CD14-positive monocyte (primary cell): ENCODE measurements around the gene KRT86. TPM values are rescaled to one million over a fixed set of nuclear protein-coding genes. Genes with fewer than 3 reads are reported as not detected.

Source experiments
- DNase-seq, 3 donors: peaks; one replicate each; pipeline ENCODE4 v3.0.0-alpha.2; 2011 to 2022
- H2AFZ ChIP-seq: 2 replicates; pipeline ENCODE4 v1.6.0; 2012; ENCODE audit warnings: mild to moderate bottlenecking, low read depth, low read length, inconsistent platforms; ENCODE audit not compliant: insufficient read depth, poor library complexity, severe bottlenecking
- H3K27ac ChIP-seq, 2 donors: 1 replicate in 1 of 2; 2 replicates in 1 of 2; pipeline ENCODE4 v1.5.1; 2012 to 2013; ENCODE audit warnings: low read length in 2 of 2, control low read depth in 1 of 2, inconsistent platforms in 1 of 2, low read depth in 1 of 2, mild to moderate bottlenecking in 1 of 2
- H3K27me3 ChIP-seq, 2 donors: one replicate each; pipeline versions ENCODE4 v1.6.0 to v1.6.1; 2011 to 2013; ENCODE audit warnings: low read length in 2 of 2; ENCODE audit not compliant: control insufficient read depth in 2 of 2, insufficient read depth in 2 of 2
- H3K36me3 ChIP-seq, 2 donors: replicated peaks in 1 of 2; 1 replicate in 1 of 2; 2 replicates in 1 of 2; pipeline versions ENCODE4 v1.5.1 to v1.6.1; 2012 to 2013; ENCODE audit warnings: low read length in 2 of 2, control low read depth in 1 of 2, inconsistent platforms in 1 of 2, mild to moderate bottlenecking in 1 of 2; ENCODE audit not compliant: insufficient read depth in 2 of 2, control insufficient read depth in 1 of 2
- H3K4me1 ChIP-seq, 2 donors: 1 replicate in 1 of 2; 2 replicates in 1 of 2; pipeline versions ENCODE4 v1.5.1 to v1.6.1; 2012 to 2013; ENCODE audit warnings: low read length in 2 of 2, control low read depth in 1 of 2, inconsistent platforms in 1 of 2, mild to moderate bottlenecking in 1 of 2, moderate library complexity in 1 of 2; ENCODE audit not compliant: insufficient read depth in 2 of 2, control insufficient read depth in 1 of 2
- H3K4me2 ChIP-seq: replicated peaks from 2 replicates; pipeline ENCODE3; 2012; ENCODE audit warnings: low read length, moderate library complexity, mild to moderate bottlenecking; ENCODE audit not compliant: poor library complexity, severe bottlenecking; ENCODE audit errors: extremely low read depth
- H3K4me3 ChIP-seq, 3 experiments: fragments of 200-600 bp in 1 of 3; sonication (generic) in 1 of 3; replicated peaks in 1 of 3; 1 replicate in 2 of 3; 2 replicates in 1 of 3; pipeline ENCODE4 v1.5.1; 2011 to 2013; ENCODE audit warnings: low read length in 3 of 3, mild to moderate bottlenecking in 3 of 3, control low read depth in 2 of 3, low read depth in 2 of 3, inconsistent platforms in 1 of 3, moderate library complexity in 1 of 3
- H3K79me2 ChIP-seq: 2 replicates; pipeline ENCODE4 v1.6.0; 2012; ENCODE audit warnings: mild to moderate bottlenecking, control low read depth, inconsistent platforms, low read length, moderate library complexity; ENCODE audit not compliant: insufficient read depth
- H3K9ac ChIP-seq: 2 replicates; pipeline ENCODE4 v1.6.0; 2017; ENCODE audit warnings: low read length, mild to moderate bottlenecking; ENCODE audit not compliant: insufficient read depth, poor library complexity, severe bottlenecking
- H3K9me3 ChIP-seq, 2 donors: replicated peaks in 1 of 2; 1 replicate in 1 of 2; 2 replicates in 1 of 2; pipeline versions ENCODE4 v1.5.1 to v1.6.1; 2012 to 2013; ENCODE audit warnings: low read length in 2 of 2, control low read depth in 1 of 2; ENCODE audit not compliant: control insufficient read depth in 1 of 2, insufficient read depth in 1 of 2
- H4K20me1 ChIP-seq: 2 replicates; pipeline ENCODE4 v1.6.0; 2012; ENCODE audit warnings: mild to moderate bottlenecking, low read length, control low read depth, moderate library complexity; ENCODE audit not compliant: insufficient read depth
- H3K27ac Mint-ChIP-seq, 7 donors: one replicate each; pipeline ENCODE4 v1.8.0; 2020; ENCODE audit warnings: mild to moderate bottlenecking in 7 of 7, mixed read lengths in 7 of 7, moderate library complexity in 6 of 7, inconsistent platforms in 2 of 7
- H3K27me3 Mint-ChIP-seq, 3 donors: one replicate each; pipeline ENCODE4 v1.8.0; 2021 to 2022; ENCODE audit warnings: low read depth in 3 of 3, mild to moderate bottlenecking in 3 of 3, mixed read lengths in 3 of 3, moderate library complexity in 3 of 3, inconsistent platforms in 1 of 3
- H3K36me3 Mint-ChIP-seq, 2 donors: one replicate each; pipeline ENCODE4 v1.8.0; 2020; ENCODE audit warnings: mixed read lengths in 2 of 2, inconsistent platforms in 1 of 2, mild to moderate bottlenecking in 1 of 2
- H3K4me1 Mint-ChIP-seq: one replicate; pipeline ENCODE4 v1.8.0; 2020; ENCODE audit warnings: mild to moderate bottlenecking, mixed read lengths
- H3K4me3 Mint-ChIP-seq, 2 donors: one replicate each; pipeline ENCODE4 v1.8.0; 2020; ENCODE audit warnings: mild to moderate bottlenecking in 2 of 2, mixed read lengths in 2 of 2, moderate library complexity in 1 of 2
- H3K9me3 Mint-ChIP-seq, 7 donors: one replicate each; pipeline ENCODE4 v1.8.0; 2020 to 2022; ENCODE audit warnings: mixed read lengths in 7 of 7, mild to moderate bottlenecking in 6 of 7, moderate library complexity in 6 of 7, inconsistent platforms in 2 of 7
- CTCF ChIP-seq: fragments of 200-600 bp; IDR thresholded peaks from one replicate; pipeline ENCODE4 v1.8.0; 2022; ENCODE audit warnings: antibody characterized with exemption, mild to moderate bottlenecking
- WGBS: methylation state at CpG from one replicate; pipeline ENCODE4 v1.1.5; 2013; ENCODE audit warnings: missing lambda C conversion rate; ENCODE audit not compliant: insufficient coverage; 5-methylcytosine and 5-hydroxymethylcytosine counted together
- intact Hi-C, 2 donors: fragments of 100-400 bp; cut with micrococcal nuclease; formaldehyde crosslinking; loops; one replicate each; pipeline versions ENCODE4 v1.15.0 to v1.15.1; 2023
- polyA plus RNA-seq, 3 donors: library from polyadenylated mRNA; depleted of rRNA in 1 of 3; unstranded in 2 of 3; stranded (reverse) in 1 of 3; fragments of 300-500 nt in 2 of 3; fragments of >200 nt in 1 of 3; fragmentation: Illumina TruSeq in 2 of 3; gene quantifications; 1 replicate in 2 of 3; 2 replicates in 1 of 3; pipeline ENCODE4 v1.2.3, GENCODE V29; 2012 to 2021

The KRT86 gene
- polyA plus RNA-seq, 3 donors: not detected

GRCh38 chr12:52313926-52314325 is 39.5 kb downstream of the KRT86 start:
- H3K27me3 ChIP-seq: peaks cover 18 to 37% of the 10 kb centered on the region in 2 donors

GRCh38 chr12:52314511-52314910 is 40.1 kb downstream of the KRT86 start:
- intact Hi-C loops: no loop called here
- H3K27ac Mint-ChIP-seq: no peak overlapping the region

More at GRCh38 chr12:52313926-52314325, 39.5 kb downstream of the KRT86 start:
- no peak overlapping the region for H3K4me3 ChIP-seq
- Mint-ChIP-seq H3K27me3 (peaks cover 38 to 55% (median 45%) of the 10 kb centered on the region in 3 donors), H3K4me3 (no peak overlapping the region), H3K27ac (no peak overlapping the region), H3K36me3 (no peaks in the 10 kb centered on the region), H3K4me1 (peaks cover 1% of the 10 kb centered on the region), H3K9me3 (peaks cover 0 to 2% (median 0%) of the 10 kb centered on the region in 7 donors)
- no peak for TF ChIP-seq CTCF
- H3K79me2 ChIP-seq: no peaks in the 10 kb centered on the region
- H3K9ac ChIP-seq: no peak overlapping the region
- no peak overlapping the region for H2AFZ ChIP-seq
- 95% methylated on average over 5 of the region's 9 CpGs for WGBS
- H4K20me1 ChIP-seq: no peaks in the 10 kb centered on the region
- H3K4me1 ChIP-seq: no peaks in the 10 kb centered on the region
- no peak overlapping the region for H3K4me2 ChIP-seq
- no peaks in the 10 kb centered on the region for H3K36me3 ChIP-seq
- no peaks in the 10 kb centered on the region for H3K9me3 ChIP-seq
- intact Hi-C loops: no loop called here
- H3K27ac ChIP-seq: no peak overlapping the region
- no peak for DNase-seq

More at GRCh38 chr12:52314511-52314910, 40.1 kb downstream of the KRT86 start:
- no peak for TF ChIP-seq CTCF
- Histone ChIP-seq H3K27ac (no peak overlapping the region), H3K4me2 (no peak overlapping the region), H3K4me3 (no peak overlapping the region), H3K36me3 (no peaks in the 10 kb centered on the region), H3K9me3 (no peaks in the 10 kb centered on the region), H3K9ac (no peak overlapping the region), H3K27me3 (peaks cover 12 to 32% of the 10 kb centered on the region in 2 donors), H3K4me1 (no peaks in the 10 kb centered on the region), H4K20me1 (no peaks in the 10 kb centered on the region), H3K79me2 (no peaks in the 10 kb centered on the region), H2AFZ (no peak overlapping the region)
- Mint-ChIP-seq H3K4me1 (no peaks in the 10 kb centered on the region), H3K9me3 (peaks cover 0 to 1% (median 0%) of the 10 kb centered on the region in 7 donors), H3K27me3 (peaks cover 34 to 55% (median 41%) of the 10 kb centered on the region in 3 donors), H3K4me3 (no peak overlapping the region), H3K36me3 (no peaks in the 10 kb centered on the region)
- WGBS: 86% methylated on average over 12 of the region's 13 CpGs
- DNase-seq: no peak
